ENCODE measurements around the gene XKR3. TPM values are rescaled to one million over a fixed set of nuclear protein-coding genes. Genes with fewer than 3 reads are reported as not detected.

Gene XKR3
- polyA plus RNA-seq, 3 donors: 0.07 TPM; not detected in 2

DNA sequence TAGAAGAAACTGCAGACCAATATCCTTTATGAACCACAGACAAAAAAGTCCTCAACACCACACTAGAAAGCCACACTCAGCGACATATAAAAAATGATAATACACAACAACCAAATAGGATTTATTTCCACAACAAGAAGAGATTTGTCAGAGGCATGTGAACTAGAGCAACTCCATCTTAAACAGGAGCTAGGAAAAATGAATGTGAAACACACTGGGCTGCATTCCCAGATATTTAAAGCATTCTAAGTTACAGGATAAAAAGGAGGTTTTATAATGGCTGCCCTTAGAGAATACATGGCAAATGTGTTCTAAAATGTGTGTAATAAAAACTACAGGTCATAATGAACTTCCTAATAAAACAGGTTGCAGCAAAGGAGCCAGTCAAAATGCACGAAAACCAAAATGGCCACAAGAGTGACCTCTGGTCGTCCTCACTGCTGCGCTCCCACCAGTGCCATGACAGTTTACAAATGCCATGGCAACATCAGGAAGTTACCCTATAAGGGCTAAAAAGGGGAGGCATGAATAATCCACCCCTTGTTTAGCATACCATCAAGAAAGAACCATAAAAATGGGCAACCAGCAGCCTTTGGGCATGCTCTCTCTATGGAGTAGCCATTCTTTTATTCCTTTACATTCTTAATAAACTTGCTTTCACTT, 21.8 kb downstream of the XKR3 start:
- Histone ChIP-seq H3K27me3 (ENCODE audit: control insufficient read depth in 2 of 2, insufficient read depth in 2 of 2, low read length in 2 of 2) (no peaks in the 10 kb centered on the region), H3K9ac (ENCODE audit: insufficient read depth, low read length, poor library complexity, severe bottlenecking) (no peak overlapping the region), H3K4me3 (replicated peaks in 1 of 3; ENCODE audit: low read depth in 2 of 3, low read length in 3 of 3) (no peak overlapping the region), H3K27ac (ENCODE audit: low read depth in 1 of 2, low read length in 2 of 2) (no peak overlapping the region), H3K4me2 (replicated peaks; ENCODE audit: extremely low read depth, low read length, poor library complexity, severe bottlenecking) (no peak overlapping the region), H3K36me3 (replicated peaks in 1 of 2; ENCODE audit: control insufficient read depth in 1 of 2, insufficient read depth in 2 of 2, low read length in 2 of 2) (no peaks in the 10 kb centered on the region), H4K20me1 (ENCODE audit: insufficient read depth, low read length) (no peaks in the 10 kb centered on the region), H3K4me1 (ENCODE audit: control insufficient read depth in 1 of 2, insufficient read depth in 2 of 2, low read length in 2 of 2) (no peaks in the 10 kb centered on the region), H3K79me2 (ENCODE audit: insufficient read depth, low read length) (no peaks in the 10 kb centered on the region), H2AFZ (ENCODE audit: insufficient read depth, low read depth, low read length, poor library complexity, severe bottlenecking) (no peak overlapping the region), H3K9me3 (replicated peaks in 1 of 2; ENCODE audit: control insufficient read depth in 1 of 2, insufficient read depth in 1 of 2, low read length in 2 of 2) (no peaks in the 10 kb centered on the region)
- WGBS (ENCODE audit: insufficient coverage): 100% methylated on average over 1 of the region's 4 CpGs
- intact Hi-C loops (cut with micrococcal nuclease): no loop called here
- no peak for DNase-seq
- H3K4me3 Mint-ChIP-seq: no peak overlapping the region
- H3K27ac Mint-ChIP-seq: no peak overlapping the region
- peaks cover 0 to 1% (median 0%) of the 10 kb centered on the region in 7 donors for H3K9me3 Mint-ChIP-seq
- TF ChIP-seq, protein P1, sequence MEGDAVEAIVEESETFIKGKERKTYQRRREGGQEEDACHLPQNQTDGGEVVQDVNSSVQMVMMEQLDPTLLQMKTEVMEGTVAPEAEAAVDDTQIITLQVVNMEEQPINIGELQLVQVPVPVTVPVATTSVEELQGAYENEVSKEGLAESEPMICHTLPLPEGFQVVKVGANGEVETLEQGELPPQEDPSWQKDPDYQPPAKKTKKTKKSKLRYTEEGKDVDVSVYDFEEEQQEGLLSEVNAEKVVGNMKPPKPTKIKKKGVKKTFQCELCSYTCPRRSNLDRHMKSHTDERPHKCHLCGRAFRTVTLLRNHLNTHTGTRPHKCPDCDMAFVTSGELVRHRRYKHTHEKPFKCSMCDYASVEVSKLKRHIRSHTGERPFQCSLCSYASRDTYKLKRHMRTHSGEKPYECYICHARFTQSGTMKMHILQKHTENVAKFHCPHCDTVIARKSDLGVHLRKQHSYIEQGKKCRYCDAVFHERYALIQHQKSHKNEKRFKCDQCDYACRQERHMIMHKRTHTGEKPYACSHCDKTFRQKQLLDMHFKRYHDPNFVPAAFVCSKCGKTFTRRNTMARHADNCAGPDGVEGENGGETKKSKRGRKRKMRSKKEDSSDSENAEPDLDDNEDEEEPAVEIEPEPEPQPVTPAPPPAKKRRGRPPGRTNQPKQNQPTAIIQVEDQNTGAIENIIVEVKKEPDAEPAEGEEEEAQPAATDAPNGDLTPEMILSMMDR (IDR thresholded peaks at IDR 0.05): no peak
- no peaks in the 10 kb centered on the region for H3K27me3 Mint-ChIP-seq (ENCODE audit: low read depth in 3 of 3)
- H3K36me3 Mint-ChIP-seq: no peaks in the 10 kb centered on the region
- peaks cover 1% of the 10 kb centered on the region for H3K4me1 Mint-ChIP-seq

DNA sequence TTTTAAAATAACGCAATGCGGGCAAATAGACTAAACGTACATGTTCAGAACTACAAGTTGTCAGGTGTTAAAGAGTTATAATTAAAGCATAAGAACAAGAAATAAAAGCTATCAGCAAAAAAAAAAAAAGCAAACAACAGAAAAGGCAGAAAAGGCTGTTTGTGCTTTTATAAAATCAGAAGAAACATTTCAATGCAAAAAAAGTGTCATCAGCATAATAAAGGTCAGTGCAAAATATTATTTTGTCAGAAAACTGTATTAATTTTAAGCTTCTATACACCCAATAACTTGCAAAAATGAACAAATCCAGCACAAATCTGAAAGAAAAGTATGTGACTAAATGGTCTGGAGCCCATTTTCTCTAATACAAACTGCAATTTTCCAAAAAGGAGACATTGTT, 23.6 kb downstream of the XKR3 start:
- Mint-ChIP-seq H3K27ac (no peak overlapping the region), H3K36me3 (no peaks in the 10 kb centered on the region), H3K4me1 (peaks cover 1% of the 10 kb centered on the region), H3K9me3 (peaks cover 0 to 1% (median 0%) of the 10 kb centered on the region in 7 donors), H3K4me3 (no peak overlapping the region), H3K27me3 (ENCODE audit: low read depth in 3 of 3) (peaks cover 0 to 4% (median 2%) of the 10 kb centered on the region in 3 donors)
- Histone ChIP-seq H3K4me2 (replicated peaks; ENCODE audit: extremely low read depth, low read length, poor library complexity, severe bottlenecking) (no peak overlapping the region), H3K4me3 (replicated peaks in 1 of 3; ENCODE audit: low read depth in 2 of 3, low read length in 3 of 3) (no peak overlapping the region), H3K36me3 (replicated peaks in 1 of 2; ENCODE audit: control insufficient read depth in 1 of 2, insufficient read depth in 2 of 2, low read length in 2 of 2) (no peaks in the 10 kb centered on the region), H3K4me1 (ENCODE audit: control insufficient read depth in 1 of 2, insufficient read depth in 2 of 2, low read length in 2 of 2) (no peaks in the 10 kb centered on the region), H3K27me3 (ENCODE audit: control insufficient read depth in 2 of 2, insufficient read depth in 2 of 2, low read length in 2 of 2) (no peaks in the 10 kb centered on the region), H3K9me3 (replicated peaks in 1 of 2; ENCODE audit: control insufficient read depth in 1 of 2, insufficient read depth in 1 of 2, low read length in 2 of 2) (no peaks in the 10 kb centered on the region), H3K79me2 (ENCODE audit: insufficient read depth, low read length) (no peaks in the 10 kb centered on the region), H3K27ac (ENCODE audit: low read depth in 1 of 2, low read length in 2 of 2) (no peak overlapping the region), H3K9ac (ENCODE audit: insufficient read depth, low read length, poor library complexity, severe bottlenecking) (no peak overlapping the region), H2AFZ (ENCODE audit: insufficient read depth, low read depth, low read length, poor library complexity, severe bottlenecking) (no peak overlapping the region), H4K20me1 (ENCODE audit: insufficient read depth, low read length) (no peaks in the 10 kb centered on the region)
- DNase-seq: no peak
- no CpG with 5 or more reads among the region's 3 CpGs for WGBS (ENCODE audit: insufficient coverage)
- intact Hi-C loops (cut with micrococcal nuclease): no loop called here
- TF ChIP-seq, protein P1 (IDR thresholded peaks at IDR 0.05): no peak
